ENCODE measurements around the gene FARP1. TPM values are rescaled to one million over a fixed set of nuclear protein-coding genes. Genes with fewer than 3 reads are reported as not detected.

The FARP1 gene
- polyA plus RNA-seq, 3 donors, result 8.3 to 20.7 (median 9.6) TPM

DNA sequence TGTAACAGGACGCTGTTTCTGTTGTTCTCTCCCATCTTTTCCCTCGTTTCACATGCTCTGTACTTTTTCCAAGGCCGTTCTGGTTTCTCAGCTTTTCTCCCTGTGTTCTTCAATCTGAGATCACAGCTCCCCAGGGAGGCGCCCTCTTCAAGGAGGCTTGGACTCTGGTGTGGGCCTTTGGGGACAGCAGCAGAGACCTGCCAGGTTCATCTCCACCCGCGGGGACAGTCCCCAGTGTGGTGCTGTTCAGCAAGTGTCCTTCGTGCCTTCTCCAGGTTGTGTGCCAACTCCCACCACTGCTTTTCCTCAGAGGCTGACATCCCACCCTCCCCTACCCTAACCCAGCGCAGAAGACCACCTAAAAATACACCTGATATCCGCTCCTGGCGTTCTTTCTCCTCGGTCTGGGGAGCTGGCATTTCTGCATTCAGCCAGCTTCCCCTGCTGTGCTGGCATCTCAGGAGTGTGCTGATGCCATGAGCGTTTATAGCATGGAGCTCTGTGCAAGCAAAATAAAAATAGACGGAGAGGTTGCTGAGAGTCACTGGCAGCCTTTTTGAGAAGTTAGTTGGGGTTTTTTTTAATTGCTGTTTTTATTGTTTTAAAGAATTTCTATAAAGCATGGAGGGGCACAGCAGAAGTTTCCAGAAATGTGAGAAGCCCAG is 284.6 kb downstream of the FARP1 start:
- WGBS, 3 donors, result 86 to 92% (median 89%) methylated on average over 13 of the region's 13 CpGs
- no peak overlapping the region for H3K27ac ChIP-seq (ENCODE audit: low read depth, low read length)

DNA sequence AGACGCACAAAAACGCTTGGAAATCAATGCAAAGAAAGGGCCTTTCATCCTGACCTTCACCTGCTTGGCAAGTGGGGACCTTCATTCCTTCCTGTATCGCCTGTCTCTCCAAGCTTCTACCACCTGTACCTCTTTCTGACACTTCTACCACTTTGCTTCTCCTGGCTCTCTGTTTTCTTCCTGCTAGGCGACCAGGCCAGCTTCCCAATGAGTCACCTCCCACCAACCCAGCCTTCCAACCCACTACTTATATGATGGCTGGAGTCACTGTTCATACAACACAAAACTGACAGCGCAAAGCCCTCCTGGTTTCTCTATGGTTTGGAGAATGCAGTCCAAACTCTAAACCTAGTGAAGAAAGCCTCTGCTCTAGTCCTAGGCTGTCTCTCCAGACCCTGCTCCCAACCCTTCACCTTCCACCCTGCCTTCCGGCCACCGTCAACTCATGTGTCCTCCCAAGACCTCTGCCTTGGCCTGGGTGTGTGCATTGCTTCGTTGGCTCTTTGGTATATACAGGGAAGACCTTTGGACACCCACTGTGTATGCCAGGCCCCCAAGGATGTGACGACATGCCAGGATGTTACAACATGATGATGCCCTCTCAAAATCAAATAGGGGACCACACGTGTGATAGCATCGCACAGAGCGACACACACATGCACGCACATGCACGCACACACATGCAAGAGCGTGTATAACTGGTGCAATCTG is 285.5 kb downstream of the FARP1 start:
- WGBS, 3 donors, result 74 to 84% (median 82%) methylated on average over 15 of the region's 15 CpGs
- no peak overlapping the region for H3K27ac ChIP-seq (ENCODE audit: low read depth, low read length)

DNA sequence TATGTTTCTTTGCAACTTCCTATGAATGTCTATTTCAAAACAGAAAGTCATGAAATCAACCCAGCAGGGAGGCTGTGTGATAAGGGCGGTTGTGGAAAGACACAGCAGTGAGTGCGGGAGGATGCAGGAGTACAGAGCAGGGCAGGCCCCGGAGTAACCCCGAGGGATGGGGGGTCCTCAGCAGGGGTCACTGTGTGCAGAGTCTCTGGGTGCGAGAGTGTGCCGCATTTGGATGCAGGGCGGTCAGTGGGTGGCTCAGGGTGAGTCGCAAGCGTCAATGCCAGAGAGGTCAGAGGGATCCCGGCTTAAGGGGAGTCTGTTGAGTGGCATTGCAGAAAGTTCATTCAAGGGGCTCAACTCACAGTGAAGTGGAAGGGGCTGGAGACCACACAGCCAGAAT is 286.2 kb downstream of the FARP1 start:
- WGBS, 3 donors, result 71 to 85% (median 77%) methylated on average over 10 of the region's 10 CpGs
- no peak overlapping the region for H3K27ac ChIP-seq (ENCODE audit: low read depth, low read length)

DNA sequence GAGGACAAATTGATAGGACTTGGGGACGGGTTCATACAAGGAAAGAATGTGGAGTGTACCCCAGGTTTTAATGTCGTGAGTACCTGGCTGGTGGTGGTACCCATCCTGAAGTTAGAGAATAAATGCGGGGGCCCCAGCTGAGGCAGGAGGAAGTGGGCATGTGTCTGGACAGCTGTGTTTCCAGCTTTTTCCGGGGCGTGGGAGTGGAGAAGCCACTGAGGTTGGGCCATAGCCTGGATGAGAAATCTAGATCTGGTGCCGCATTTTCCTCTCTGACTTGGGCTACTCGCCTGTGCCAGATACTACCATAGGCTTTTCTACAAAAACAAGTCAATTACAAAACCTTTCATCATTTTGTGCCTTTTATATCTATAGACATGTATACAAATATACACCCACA is 286.6 kb downstream of the FARP1 start:
- no peak overlapping the region for H3K27ac ChIP-seq (ENCODE audit: low read depth, low read length)
- 75 to 95% (median 84%) methylated on average over 7 of the region's 7 CpGs for WGBS, 3 donors

DNA sequence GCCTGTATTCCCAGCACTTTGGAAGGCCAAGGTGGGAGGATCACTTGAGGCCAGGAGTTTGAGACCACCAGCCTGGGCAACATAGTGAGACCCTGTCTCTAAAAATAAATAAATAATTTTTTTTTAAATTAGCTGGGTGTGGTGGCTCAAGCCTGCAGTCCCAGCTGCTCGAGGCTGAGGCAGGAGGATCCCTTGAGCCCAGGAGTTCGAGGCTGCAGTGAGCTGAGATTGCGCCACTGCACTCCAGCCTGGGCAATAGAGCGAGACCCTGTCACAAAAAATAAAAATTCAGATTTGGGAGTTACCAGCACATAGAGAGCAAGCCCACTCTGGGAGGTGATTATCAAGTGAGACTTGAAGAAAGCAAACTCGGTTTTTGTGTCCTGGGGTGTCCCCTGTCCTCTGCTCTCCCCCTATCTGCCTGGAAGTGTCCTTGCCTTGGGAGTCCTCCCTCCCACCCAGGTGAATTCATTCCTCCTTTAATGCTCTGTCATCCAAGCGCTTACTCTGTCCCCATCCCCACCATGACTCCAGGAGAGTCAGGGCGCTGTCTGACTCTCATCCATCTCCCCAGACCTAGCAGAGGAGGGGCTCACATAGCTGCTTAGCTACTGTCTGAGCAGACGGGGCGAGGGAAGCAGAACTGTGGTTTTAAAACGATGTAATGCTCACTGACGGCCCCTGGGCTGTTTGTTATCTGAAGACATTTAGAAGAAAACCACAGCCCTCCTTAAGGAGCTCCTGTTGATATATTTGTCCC is 287.3 kb downstream of the FARP1 start:
- H3K27ac ChIP-seq (ENCODE audit: low read depth, low read length), result no peak overlapping the region
- 73 to 76% (median 75%) methylated on average over 11 of the region's 11 CpGs for WGBS, 3 donors

DNA sequence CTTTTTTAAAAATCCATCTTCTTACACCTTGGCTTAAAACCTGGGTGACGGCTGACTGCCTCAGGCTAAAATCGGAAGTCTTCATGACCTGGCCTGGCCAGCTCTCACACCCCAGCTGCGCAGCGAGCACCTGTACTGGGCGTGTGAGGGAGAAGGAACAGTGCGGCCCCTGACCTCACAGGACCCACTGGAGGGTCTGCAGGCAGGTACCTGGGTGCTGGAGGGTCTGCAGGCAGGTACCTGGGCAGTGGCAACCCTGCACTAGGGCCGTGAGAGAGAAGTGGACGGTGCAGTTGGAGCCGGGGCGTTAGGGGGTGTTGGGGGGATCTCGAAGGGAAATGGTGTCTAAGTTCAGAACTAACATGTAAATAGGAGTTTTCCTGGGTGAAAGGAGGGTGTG is 289.7 kb downstream of the FARP1 start:
- no peak overlapping the region for H3K27ac ChIP-seq (ENCODE audit: low read depth, low read length)
- 95 to 98% (median 95%) methylated on average over 11 of the region's 11 CpGs for WGBS, 3 donors

DNA sequence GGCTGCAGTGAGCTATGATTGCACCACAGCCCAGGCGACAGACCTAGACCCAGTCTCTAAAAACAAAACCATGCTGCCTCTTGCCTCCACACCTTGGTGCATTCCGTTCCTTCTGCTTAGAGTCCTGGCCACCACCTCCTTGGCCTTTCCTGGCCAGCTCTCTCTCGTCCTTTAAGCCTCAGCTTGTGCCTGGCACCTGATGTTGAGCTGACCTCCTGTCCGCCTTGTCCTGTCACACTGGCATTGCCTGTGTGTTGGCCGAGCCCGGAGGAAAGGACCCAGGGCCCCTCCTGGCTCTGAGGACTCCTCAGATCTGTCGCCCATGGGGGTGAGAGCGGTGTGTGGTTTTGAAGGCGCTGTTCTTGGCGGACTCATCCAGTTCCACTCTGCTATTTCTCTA is 290.8 kb downstream of the FARP1 start:
- WGBS, 3 donors, result 93 to 95% (median 95%) methylated on average over 10 of the region's 10 CpGs
- H3K27ac ChIP-seq (ENCODE audit: low read depth, low read length), result no peak overlapping the region

DNA sequence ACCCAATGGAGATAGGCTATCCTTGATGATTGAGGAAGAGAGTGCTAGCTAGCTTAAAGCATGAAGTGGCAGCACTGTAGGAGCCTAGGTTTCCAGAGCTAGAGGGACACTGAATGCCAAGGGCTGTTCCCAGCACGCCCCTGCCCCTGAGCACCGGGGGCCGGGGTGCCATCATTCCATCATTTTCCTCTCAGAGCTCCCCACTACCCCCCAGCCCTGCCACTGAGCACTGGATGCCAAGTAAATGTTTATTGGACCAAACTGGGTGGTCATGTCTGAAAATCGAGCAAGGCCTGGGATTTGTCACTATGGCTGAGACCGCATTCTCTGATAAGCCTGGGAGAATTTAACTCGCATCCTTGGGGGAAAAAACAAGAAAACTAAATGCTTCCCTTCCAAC is 291.2 kb downstream of the FARP1 start:
- 96 to 97% (median 96%) methylated on average over 6 of the region's 6 CpGs for WGBS, 3 donors
- H3K27ac ChIP-seq (ENCODE audit: low read depth, low read length), result no peak overlapping the region

DNA sequence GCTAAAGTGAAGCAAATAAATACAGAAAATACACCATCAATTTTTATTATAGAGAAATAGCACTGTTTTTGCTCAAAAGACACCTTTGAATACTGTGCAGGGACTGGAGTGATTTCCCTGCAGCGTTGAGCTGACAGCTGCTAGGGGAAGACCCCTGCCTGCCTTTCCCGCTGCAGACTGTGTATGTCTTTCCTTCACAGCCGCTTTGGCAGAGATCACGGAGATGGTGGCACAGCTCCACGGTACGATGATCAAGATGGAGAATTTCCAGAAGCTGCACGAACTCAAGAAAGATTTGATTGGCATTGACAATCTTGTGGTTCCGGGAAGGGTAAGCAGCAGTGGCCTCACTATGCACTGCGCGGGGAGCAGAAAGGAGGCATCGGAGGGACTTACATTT is 292.5 kb downstream of the FARP1 start:
- 88 to 92% (median 92%) methylated on average over 11 of the region's 11 CpGs for whole genome bisulfite sequencing, 3 donors
- H3K27ac ChIP-seq (ENCODE audit: low read depth, low read length), result no peak overlapping the region

DNA sequence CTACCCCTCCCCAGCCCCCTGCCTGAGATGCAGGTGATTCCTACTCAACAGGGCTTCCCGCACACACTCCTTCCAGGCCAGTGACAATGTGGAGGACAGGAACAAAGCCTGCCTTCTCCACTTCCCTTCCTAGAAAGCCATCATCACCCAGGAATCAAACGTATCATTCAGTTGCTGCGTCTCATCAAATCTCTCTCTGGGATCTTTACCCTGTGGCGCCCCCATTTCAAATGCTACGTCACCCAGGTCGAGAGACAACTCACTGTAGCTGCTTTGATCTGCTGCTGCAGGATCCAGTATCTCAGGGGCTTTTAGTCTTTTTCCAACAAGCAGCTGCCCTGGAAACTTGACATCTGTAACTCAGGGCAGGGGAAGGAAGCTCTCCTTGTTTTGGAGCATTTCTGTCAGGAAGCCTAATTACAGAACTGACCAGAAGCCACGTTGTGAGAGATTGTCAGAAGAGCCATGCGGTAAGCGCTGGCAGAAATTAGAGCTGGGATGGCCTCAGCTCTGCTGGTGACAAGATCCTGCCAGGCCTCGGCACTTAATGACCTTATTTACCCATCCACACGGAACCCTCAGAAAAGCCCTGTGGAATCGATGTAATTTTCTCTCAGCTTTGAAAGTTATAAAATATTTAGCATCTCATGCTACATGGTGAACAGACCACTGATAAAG is 293.5 kb downstream of the FARP1 start:
- 69 to 76% (median 72%) methylated on average over 12 of the region's 12 CpGs for WGBS, 3 donors
- H3K27ac ChIP-seq (ENCODE audit: low read depth, low read length), result no peak overlapping the region

DNA sequence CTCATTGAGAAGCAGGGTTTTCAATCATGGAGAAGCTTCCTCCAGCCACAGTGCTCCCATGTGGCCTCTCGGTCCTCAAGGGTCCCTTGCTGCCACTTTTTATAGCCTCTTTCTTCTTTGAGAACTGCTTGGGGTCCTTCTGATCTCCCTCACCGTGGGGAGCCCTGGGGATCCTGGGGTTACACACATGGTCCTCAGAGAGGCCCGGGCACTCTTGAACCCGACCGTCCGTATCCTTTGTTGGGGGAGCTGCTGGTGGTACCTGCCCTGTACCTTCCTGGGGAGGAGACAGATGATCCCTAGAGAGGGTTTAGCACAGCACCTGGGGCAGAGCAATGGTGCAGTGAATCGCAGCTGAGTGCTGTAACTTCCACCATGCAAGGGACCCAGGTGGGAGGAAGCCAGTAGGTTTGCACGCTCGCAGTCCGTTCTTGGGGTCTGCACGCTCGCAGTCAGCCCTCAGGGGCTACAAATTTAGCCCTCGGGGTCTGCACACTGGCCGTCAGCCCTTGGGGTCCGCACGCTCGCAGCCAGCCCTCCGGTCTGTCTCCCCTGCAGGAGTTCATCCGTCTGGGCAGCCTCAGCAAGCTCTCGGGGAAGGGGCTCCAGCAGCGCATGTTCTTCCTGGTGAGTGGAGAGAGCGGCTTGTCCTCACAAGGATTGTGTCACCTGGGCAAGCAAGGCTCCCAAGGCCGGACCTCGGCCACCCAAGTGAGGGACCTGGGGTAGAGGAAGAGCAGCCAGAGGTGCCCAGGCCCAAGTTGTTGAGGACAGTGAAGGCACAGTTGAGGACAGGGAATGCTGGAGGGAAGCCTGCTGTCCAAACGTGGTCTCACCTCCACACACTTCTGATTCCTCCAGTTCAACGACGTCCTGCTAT is 295.6 kb downstream of the FARP1 start:
- WGBS, 3 donors, result 94 to 95% (median 94%) methylated on average over 27 of the region's 27 CpGs

DNA sequence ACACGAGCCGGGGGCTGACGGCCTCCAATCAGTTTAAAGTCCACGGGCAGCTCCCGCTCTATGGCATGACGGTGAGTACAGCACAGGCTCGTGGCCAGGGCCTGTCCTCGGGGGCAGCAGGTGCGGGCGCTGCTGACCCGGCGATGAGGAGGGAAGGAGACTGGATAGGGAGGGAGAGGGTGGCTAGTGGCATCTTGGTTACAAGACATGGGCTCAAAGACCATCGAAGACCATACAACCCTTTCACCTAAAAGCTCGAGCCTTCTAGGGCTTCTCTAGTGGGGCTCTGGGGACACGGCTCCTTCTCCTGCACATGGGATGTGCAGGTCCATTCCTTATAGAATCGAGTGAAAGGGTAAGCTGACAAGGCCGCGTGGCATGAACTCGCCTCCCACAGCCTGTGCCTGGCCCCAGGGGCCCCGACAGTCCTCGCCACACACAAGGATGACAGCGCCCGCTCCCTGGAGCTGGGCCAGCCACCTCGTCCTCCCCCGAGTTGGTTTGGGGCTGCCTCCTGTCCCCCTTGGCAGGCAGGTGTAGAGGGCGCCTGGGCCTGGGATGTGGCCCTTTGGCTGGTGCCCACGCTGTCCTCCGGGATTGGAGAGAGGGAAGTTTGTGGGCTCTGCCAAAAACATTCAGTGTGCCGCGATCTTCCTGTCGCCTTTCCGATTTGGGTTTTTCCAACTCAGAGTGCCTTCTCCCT is 296.4 kb downstream of the FARP1 start:
- 93 to 94% (median 94%) methylated on average over 32 of the region's 32 CpGs for WGBS, 3 donors
- H3K27ac ChIP-seq (ENCODE audit: low read depth, low read length), result no peak overlapping the region

More for the DNA sequence above, 295.6 kb downstream of the FARP1 start:
- no peak overlapping the region for H3K27ac ChIP-seq (ENCODE audit: low read depth, low read length)

DNA sequence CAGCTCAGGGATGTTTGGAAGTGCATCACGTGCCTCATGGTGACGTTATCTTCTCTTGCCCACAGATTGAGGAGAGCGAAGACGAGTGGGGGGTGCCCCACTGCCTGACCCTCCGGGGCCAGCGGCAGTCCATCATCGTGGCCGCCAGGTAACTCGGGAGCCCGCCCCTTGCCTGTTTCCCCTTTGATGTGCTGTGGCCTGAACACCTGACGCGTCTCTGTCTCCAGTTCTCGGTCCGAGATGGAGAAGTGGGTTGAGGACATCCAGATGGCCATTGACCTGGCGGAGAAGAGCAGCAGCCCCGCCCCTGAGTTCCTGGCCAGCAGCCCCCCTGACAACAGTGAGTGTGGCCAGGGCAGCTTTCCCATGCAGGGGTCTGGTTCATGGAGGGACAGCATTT is 297.0 kb downstream of the FARP1 start:
- WGBS, 3 donors, result 89 to 92% (median 91%) methylated on average over 16 of the region's 16 CpGs
- H3K27ac ChIP-seq (ENCODE audit: low read depth, low read length), result no peak overlapping the region

DNA sequence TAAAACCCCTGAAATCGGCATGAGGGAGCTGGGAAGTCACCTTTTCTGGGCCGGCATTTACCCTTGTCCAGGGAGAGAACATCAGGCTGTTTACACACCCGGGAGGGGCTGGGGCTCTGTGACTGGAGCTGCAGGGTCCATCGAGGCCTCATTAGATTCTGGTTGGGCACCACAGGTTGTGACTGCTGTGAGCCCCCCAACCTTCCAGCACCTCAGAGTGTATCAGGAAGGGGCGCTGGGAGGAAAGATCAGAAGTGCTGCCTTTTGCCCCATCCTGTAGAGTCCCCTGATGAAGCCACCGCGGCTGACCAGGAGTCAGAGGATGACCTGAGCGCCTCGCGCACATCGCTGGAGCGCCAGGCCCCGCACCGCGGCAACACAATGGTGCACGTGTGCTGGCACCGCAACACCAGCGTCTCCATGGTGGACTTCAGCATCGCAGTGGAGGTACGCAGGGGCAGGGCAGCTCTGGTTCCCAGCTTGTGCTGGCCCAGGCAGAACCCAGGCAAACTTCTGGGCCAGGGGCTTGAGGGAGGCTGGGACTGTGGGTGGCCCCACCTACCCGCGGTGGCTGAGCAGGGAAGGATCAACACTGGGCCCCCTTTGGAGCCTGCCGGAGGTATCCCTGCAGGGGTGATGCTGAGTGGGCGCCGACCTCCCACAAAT is 297.6 kb downstream of the FARP1 start:
- WGBS, 3 donors, result 95 to 96% (median 96%) methylated on average over 25 of the region's 25 CpGs
- H3K27ac ChIP-seq (ENCODE audit: low read depth, low read length), result no peak overlapping the region

DNA sequence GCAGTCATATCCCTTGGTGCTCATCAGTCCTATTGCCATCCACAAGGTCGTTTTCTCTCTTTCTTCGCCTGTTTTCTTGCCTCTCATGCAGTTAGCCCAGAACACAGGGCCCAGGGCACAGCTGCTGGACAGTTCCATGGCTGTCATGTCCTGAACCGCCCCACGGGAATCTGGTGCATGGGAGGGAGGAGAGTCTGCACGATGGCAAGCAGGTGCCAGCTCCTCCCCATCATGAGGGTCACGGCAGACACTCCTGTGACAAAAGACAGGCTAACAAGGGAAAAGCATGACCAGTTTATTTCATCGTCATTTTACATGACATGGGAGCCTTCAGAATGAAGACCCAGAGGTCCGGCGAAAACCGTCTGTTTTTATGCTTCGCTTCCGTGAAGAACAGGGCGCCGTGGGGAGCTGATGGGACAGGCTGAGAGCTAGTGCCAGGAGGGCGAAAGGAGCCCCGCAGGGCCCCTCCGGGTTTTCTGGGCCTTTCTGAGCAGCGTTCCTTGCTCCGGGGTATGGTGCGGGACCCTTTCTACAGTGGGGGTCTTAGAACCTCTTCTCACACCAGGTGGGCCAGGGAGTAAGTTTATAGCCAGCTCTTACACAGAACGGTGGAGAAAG is 298.3 kb downstream of the FARP1 start:
- 88 to 91% (median 89%) methylated on average over 21 of the region's 21 CpGs for whole genome bisulfite sequencing, 3 donors
- H3K27ac ChIP-seq (ENCODE audit: low read depth, low read length), result no peak overlapping the region

DNA sequence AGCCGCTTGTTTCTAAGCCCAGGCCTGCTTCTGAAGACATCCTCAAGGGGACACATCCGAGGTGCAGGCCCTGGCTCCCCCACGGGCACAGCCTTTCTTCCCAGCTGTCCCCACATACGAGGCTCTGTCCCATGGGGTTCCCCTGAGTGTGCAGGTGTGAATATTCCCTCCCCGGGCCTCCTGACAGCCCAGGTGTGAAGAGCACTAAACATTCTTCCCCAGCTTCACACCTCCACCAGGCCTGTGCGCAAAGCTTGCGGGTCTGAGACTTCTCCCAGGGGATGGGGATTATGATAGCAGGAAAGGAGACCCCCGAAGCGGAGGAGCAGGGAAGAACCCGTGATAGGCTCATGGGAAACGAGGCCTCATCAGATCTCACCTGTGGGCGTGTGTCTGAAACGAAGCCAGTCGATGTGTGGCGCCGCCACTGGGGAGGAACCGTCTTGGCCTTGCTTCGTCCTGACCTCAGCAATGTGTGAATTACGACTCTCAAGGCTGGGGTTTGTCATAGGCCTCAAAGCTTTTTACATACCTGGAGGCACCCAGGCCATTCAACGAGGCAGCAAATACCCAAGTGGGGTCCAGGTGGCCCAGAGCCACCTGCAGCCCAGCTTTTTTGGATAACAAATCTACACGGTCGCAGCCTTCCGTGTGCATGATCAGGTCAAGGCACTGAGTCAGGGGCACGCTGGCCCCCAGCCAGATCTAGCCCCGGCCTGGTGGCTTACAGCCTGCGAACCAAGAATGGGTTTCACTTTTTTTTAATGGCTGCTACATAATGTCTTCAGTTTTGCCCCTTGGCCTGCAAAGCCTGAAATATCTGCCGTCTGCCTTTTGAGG is 299.7 kb downstream of the FARP1 start:
- 85 to 86% (median 86%) methylated on average over 27 of the region's 27 CpGs for WGBS, 3 donors

More for the DNA sequence above, 299.7 kb downstream of the FARP1 start:
- no peak overlapping the region for H3K27ac ChIP-seq (ENCODE audit: low read depth, low read length)
